Subcutaneous abdominal adipose tissue (tissue), 5 donors: ENCODE measurements around the gene LAMA4.

ENCODE experiments used
- H3K27ac ChIP-seq: one replicate; pipeline ENCODE4 v1.7.0; 2013; ENCODE audit warnings: low read depth, mild to moderate bottlenecking, inconsistent platforms, low read length, moderate library complexity
- H3K27me3 ChIP-seq, 5 donors: one replicate each; pipeline ENCODE4 v1.7.0; 2013; ENCODE audit warnings: low read length in 5 of 5, inconsistent platforms in 1 of 5; ENCODE audit not compliant: control insufficient read depth in 5 of 5, insufficient read depth in 4 of 5
- H3K36me3 ChIP-seq, 5 donors: one replicate each; pipeline ENCODE4 v1.7.0; 2013; ENCODE audit warnings: low read length in 5 of 5; ENCODE audit not compliant: control insufficient read depth in 5 of 5, insufficient read depth in 5 of 5
- H3K4me1 ChIP-seq, 5 donors: one replicate each; pipeline ENCODE4 v1.7.0; 2013; ENCODE audit warnings: low read length in 5 of 5, mild to moderate bottlenecking in 3 of 5, moderate library complexity in 1 of 5; ENCODE audit not compliant: control insufficient read depth in 5 of 5, insufficient read depth in 5 of 5
- H3K4me3 ChIP-seq, 5 donors: one replicate each; pipeline ENCODE4 v1.7.0; 2013; ENCODE audit warnings: low read length in 5 of 5, low read depth in 1 of 5
- H3K9ac ChIP-seq, 5 donors: one replicate each; pipeline ENCODE4 v1.7.0; 2013; ENCODE audit warnings: low read length in 5 of 5, mild to moderate bottlenecking in 4 of 5, moderate library complexity in 3 of 5
- H3K9me3 ChIP-seq, 5 donors: one replicate each; pipeline ENCODE4 v1.7.0; 2013; ENCODE audit warnings: low read length in 5 of 5; ENCODE audit not compliant: control insufficient read depth in 5 of 5
- donor health status: healthy.
- donor health status: healthy.
- donor health status: healthy.
- donor health status: healthy.
- donor health status: healthy.

Gene LAMA4

DNA sequence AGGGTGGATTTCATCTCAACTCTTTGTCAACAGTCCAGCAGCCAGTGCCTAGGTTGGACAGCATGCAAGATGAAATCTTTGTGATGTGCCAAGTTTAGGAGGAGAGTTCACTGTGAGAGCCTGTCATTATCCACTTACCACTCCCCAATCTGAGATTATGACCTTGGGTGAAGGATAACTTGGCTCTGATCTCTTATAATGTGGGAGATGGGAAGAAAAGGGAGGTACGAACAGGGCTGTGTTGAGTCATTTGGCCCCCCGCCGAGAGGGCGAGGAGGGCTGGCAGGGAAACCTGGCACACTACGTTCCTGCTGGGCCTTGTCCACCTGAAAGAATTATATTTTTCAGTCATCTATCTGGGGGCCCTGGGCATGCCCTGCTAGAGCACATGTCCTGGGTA, 35.8 kb downstream of the LAMA4 start:
- H3K27ac ChIP-seq, result peak overlapping the region; percentile 91

DNA sequence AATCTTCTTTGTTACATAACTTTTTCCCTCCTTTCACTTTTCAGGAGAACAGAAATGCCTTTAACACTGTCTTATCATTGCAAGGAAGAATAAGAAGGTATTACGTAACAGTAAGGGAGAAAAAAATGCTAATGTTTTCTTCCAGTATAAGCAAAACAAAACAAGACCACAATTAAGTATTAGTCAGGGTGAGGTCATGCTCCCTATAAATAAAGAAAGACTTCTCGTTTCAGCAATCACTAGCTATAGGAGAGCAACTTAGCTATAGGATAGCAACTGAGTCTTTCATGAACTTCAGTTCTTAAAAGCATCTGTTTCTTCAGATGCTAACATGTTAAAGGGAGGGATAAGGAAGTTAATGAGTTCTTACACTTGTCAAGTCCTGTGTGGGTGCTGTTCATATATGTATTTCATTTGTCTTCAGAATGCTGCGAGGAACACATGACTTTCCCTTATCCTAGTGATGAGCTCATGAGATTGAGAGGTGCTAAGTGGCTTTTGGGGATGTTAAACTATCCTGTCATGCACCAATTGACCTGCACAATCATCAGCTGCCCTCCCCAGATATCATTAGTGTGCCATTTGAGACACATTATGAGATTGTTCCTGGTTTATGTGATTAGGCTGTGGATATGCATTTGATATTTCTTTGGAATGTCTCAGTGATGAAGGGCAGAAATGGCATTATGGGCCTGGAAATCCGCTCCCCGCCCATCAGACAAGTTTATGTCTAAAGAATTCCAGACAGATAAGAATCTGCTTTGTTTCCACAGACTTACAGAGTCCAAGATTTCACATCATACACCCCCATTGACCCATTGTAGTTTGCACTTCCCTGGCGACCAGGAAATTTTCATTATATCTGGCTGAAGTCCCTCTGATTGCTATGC, 37.5 kb downstream of the LAMA4 start:
- Histone ChIP-seq H3K27me3 (no peaks in the 10 kb centered on the region), H3K4me3 (peak overlapping the region in 1 of 5 donors; percentile 19), H3K36me3 (peaks cover 16 to 34% (median 25%) of the 10 kb centered on the region in 5 donors), H3K9me3 (no peaks in the 10 kb centered on the region), H3K9ac (peak overlapping the region in 3 of 5 donors; percentile 26 to 67 (median 58)), H3K27ac (peak overlapping the region; percentile 91), H3K4me1 (peaks cover 2 to 80% (median 74%) of the 10 kb centered on the region in 5 donors)

More for the DNA sequence above, 35.8 kb downstream of the LAMA4 start:
- Histone ChIP-seq H3K27me3 (no peaks in the 10 kb centered on the region), H3K9ac (peak overlapping the region in 2 of 5 donors; percentile 38 to 67), H3K4me1 (peaks cover 9 to 94% (median 83%) of the 10 kb centered on the region in 5 donors), H3K4me3 (peak overlapping the region in 1 of 5 donors; percentile 0), H3K36me3 (peaks cover 4 to 20% (median 16%) of the 10 kb centered on the region in 5 donors), H3K9me3 (no peaks in the 10 kb centered on the region)

DNA sequence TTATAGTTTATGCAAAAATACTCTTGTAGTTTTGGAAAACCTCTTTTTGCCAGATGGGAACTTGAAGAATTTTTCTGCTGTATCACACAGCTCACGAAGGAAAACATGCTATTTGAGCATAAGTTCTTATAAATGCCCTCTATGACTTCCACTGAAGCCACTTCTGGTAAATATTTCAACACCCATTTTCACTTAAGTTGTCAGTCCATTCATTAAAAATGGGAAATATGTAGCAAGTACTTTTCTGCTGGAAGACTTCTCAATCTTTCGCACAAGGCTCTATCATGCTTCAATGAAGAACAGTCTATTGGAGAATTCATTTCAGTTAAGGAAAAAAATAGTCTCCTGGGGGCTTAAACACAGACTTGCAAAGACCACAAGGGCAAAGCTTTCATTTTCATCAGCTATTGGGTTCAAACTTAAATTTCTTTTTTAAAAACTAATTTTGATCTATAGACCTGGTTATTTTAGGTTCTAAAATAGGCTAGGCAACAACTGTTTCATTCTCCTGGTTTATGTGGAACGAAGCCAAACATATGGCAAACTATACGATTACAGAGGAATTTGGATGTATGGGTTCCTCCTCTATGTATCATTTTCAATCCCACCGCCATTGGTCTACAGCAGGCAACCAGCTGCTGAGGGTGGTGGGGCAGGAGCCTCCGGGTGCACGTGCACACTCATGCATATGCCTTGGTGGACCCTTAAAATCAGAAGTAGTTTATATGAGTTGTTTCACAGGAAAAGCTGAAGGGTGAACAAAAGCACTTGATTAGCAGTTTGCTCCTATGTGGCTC, 38.7 kb downstream of the LAMA4 start:
- Histone ChIP-seq H3K9ac (peak overlapping the region in 2 of 5 donors; percentile 25 to 67), H3K27ac (peak overlapping the region; percentile 91), H3K27me3 (no peaks in the 10 kb centered on the region), H3K4me1 (peaks cover 2 to 72% (median 66%) of the 10 kb centered on the region in 5 donors), H3K4me3 (no peak overlapping the region), H3K36me3 (peaks cover 24 to 45% (median 29%) of the 10 kb centered on the region in 5 donors), H3K9me3 (no peaks in the 10 kb centered on the region)

DNA sequence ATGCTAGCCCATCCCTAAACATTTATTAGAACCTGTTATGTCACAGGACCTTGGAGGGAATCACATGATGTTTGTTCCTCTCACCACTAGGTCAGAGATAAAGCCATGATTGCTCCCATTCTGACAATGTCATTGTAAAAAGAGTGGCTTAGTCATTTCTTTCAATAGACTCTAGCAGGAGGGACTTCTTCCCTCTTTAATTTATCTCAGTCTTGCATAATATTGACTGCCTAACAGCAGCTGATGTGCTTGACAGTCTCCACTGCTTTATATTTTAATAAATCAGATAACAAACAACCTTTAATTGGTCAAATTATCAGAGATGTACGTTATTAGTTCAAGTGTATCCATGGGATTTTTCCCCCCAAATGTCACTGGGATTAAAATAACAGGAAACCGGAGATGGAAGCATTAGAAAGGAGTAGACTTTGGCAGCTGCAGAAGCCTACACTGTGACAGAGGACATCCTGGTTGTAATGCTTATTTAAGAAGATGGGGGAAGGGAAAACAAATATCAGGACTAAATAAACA, 39.6 kb downstream of the LAMA4 start:
- Histone ChIP-seq H3K36me3 (peaks cover 30 to 50% (median 33%) of the 10 kb centered on the region in 5 donors), H3K4me1 (peaks cover 2 to 71% (median 62%) of the 10 kb centered on the region in 5 donors)

DNA sequence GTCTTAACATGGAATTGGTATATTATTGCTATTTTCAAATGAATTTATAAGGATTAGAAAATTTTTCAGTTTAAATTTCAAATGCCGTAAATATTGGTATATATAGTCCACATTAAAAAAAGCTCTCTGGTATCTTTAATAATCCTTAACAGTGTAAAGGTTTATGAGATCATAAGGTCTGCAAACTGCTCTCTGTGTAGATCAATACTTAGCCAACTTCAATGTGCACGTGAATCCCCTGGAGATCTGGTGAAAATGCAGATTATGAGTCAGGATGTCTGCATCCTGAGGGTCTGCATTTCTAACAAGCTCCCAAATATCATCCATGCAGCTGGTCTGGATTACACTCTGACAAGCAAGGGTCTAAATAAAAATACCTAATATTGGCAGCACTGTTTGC, 43.5 kb downstream of the LAMA4 start:
- H3K27ac ChIP-seq, result peak overlapping the region; percentile 91
- peak overlapping the region in 1 of 5 donors; percentile 11 for H3K9ac ChIP-seq
- H3K4me1 ChIP-seq, result peaks cover 0 to 61% (median 52%) of the 10 kb centered on the region in 5 donors

More for the DNA sequence above, 39.6 kb downstream of the LAMA4 start:
- Histone ChIP-seq H3K4me3 (no peak overlapping the region), H3K9me3 (no peaks in the 10 kb centered on the region), H3K27me3 (no peaks in the 10 kb centered on the region), H3K27ac (peak overlapping the region; percentile 91), H3K9ac (peak overlapping the region in 2 of 5 donors; percentile 9 to 67)

DNA sequence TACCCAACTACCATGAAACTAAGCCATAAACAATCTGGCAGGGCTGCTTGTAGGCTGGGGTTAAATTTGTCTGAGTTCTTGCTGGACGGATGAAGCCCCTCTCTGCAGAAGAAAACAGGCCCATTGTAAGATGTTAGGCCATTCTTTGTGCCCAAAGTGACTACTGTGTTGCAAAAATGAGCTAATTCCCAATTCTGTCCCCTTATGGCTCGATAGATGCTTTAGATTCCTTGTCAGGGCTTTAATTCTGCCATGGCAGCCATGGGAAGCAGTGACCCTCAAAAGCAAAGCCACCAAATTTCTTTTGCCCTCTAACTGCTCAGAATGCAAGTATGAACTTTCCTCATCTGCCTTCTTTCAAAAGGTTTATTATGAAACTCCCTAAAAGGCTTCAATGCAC, 45.2 kb downstream of the LAMA4 start:
- Histone ChIP-seq H3K27me3 (no peaks in the 10 kb centered on the region), H3K9me3 (no peaks in the 10 kb centered on the region), H3K4me3 (no peak overlapping the region), H3K9ac (no peak overlapping the region), H3K36me3 (peaks cover 44 to 84% (median 55%) of the 10 kb centered on the region in 5 donors), H3K4me1 (peaks cover 0 to 64% (median 55%) of the 10 kb centered on the region in 5 donors), H3K27ac (peak overlapping the region; percentile 91)

More for the DNA sequence above, 43.5 kb downstream of the LAMA4 start:
- Histone ChIP-seq H3K4me3 (no peak overlapping the region), H3K27me3 (no peaks in the 10 kb centered on the region), H3K9me3 (no peaks in the 10 kb centered on the region), H3K36me3 (peaks cover 47 to 76% (median 60%) of the 10 kb centered on the region in 5 donors)

DNA sequence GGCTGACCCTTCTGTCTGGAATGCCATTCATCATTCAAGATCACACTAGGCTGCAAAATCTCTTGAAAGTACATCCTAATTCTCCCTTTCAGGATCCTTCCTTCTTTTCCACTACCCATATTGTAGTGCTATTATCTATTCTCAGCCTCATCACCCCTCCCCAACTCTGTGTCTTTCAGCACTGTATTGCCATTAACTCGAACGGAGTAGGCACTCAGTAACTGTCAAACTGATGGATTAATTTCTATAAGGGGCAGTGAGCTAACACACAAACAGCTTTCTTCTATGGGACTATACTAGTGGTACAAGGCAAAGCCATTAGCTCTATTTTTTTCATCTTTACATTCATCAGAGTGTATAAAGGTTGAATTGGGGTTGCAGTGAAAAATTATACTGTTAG, 46.6 kb downstream of the LAMA4 start:
- Histone ChIP-seq H3K9me3 (no peaks in the 10 kb centered on the region), H3K27me3 (no peaks in the 10 kb centered on the region), H3K9ac (peak overlapping the region in 2 of 5 donors; percentile 4 to 17), H3K4me3 (no peak overlapping the region), H3K4me1 (peaks cover 2 to 77% (median 66%) of the 10 kb centered on the region in 5 donors), H3K27ac (peak overlapping the region; percentile 91), H3K36me3 (peaks cover 34 to 72% (median 47%) of the 10 kb centered on the region in 5 donors)

DNA sequence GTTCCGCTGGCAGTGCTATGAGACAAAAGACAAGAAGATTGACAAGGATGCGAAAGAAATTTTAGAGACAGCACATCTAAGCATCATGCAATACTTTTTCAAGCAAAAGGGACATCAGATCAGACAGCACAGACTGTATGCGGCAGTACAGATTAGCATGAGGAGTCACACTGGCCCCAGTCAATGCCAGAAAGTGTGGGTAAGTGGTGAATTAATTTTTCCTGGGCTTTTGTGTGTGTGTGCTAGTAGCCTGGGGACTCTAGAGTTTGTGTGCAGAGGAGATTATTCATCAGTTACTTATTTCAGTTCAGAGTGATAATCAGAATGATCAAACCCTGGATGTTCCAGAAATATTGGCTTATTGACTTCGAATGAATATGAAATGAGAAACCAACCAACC, 47.2 kb downstream of the LAMA4 start:
- Histone ChIP-seq H3K36me3 (peaks cover 34 to 69% (median 47%) of the 10 kb centered on the region in 5 donors), H3K4me1 (peaks cover 4 to 83% (median 72%) of the 10 kb centered on the region in 5 donors)

DNA sequence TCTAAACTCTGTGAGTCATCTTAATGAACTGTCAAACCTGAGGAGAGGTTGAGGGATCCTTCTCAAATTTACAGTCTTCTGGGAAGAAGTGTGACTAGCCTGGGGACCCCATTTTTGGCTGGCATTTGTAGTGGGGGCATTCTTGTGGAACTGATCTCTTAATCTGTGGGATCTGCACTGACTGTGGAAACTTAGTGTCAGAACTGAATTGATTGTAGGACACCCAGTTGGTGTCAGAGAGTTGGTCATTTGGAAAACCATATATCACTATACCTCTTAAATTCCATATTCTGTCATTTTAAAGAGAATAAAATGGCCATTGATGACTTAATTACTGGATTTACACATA, 48.3 kb downstream of the LAMA4 start:
- Histone ChIP-seq H3K27me3 (no peaks in the 10 kb centered on the region), H3K36me3 (peaks cover 34 to 69% (median 46%) of the 10 kb centered on the region in 5 donors), H3K4me3 (no peak overlapping the region), H3K9me3 (no peaks in the 10 kb centered on the region), H3K9ac (peak overlapping the region in 3 of 5 donors; percentile 34 to 79 (median 38)), H3K27ac (peak overlapping the region; percentile 91), H3K4me1 (peaks cover 4 to 77% (median 75%) of the 10 kb centered on the region in 5 donors)

More for the DNA sequence above, 47.2 kb downstream of the LAMA4 start:
- peak overlapping the region; percentile 91 for H3K27ac ChIP-seq
- no peak overlapping the region for H3K4me3 ChIP-seq
- peak overlapping the region in 1 of 5 donors; percentile 21 for H3K9ac ChIP-seq
- H3K27me3 ChIP-seq, result no peaks in the 10 kb centered on the region
- no peaks in the 10 kb centered on the region for H3K9me3 ChIP-seq
